ENCODE measurements around the gene NCBP3. TPM values are rescaled to one million over a fixed set of nuclear protein-coding genes. Genes with fewer than 3 reads are reported as not detected.

The NCBP3 gene
- total RNA-seq, 6 experiments from 2014 or later = 8.6 to 15.1 (median 10.5) TPM

DNA sequence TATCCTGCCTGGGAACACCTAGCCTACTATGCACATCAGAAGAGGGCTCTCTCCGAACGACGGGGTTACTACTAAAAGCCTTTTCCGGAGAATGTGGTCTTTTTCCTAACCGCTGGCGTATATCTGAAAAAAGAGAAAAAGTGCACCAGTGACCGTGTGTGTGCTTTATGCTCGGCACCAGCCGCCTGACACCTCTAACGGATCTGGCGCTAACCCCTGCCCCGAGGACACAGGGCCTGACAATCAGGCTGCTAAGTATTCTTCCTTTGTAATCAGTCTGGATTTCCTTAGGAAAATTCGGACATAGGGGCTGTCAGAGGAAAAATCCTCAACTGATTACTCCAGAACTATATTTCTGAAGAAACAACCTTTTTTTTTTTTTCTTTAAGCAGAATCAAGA, 31.7 kb downstream of the NCBP3 start:
- no peaks in the 10 kb centered on the region for H3K9me3 ChIP-seq
- ATAC-seq (peak in 2 of 4 donors; percentile 43 to 53), DNase-seq (no peak)
- no peaks in the 10 kb centered on the region for H3K4me1 ChIP-seq
- TF ChIP-seq, protein P1, sequence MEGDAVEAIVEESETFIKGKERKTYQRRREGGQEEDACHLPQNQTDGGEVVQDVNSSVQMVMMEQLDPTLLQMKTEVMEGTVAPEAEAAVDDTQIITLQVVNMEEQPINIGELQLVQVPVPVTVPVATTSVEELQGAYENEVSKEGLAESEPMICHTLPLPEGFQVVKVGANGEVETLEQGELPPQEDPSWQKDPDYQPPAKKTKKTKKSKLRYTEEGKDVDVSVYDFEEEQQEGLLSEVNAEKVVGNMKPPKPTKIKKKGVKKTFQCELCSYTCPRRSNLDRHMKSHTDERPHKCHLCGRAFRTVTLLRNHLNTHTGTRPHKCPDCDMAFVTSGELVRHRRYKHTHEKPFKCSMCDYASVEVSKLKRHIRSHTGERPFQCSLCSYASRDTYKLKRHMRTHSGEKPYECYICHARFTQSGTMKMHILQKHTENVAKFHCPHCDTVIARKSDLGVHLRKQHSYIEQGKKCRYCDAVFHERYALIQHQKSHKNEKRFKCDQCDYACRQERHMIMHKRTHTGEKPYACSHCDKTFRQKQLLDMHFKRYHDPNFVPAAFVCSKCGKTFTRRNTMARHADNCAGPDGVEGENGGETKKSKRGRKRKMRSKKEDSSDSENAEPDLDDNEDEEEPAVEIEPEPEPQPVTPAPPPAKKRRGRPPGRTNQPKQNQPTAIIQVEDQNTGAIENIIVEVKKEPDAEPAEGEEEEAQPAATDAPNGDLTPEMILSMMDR (IDR thresholded peaks at IDR 0.05) = no peak
- TF ChIP-seq POLR2A (IDR thresholded peaks at IDR 0.05) = no peak
- 87% methylated on average over 13 of the region's 13 CpGs for WGBS (ENCODE audit: insufficient coverage, low coverage, low lambda C conversion rate, missing lambda C conversion rate)
- intact Hi-C loops (cut with DNase I) = no loop called here
- H3K27me3 ChIP-seq = no peaks in the 10 kb centered on the region
- H3K27ac ChIP-seq = no peak overlapping the region
- H3K36me3 ChIP-seq = peaks cover 0 to 78% (median 17%) of the 10 kb centered on the region in 4 donors
- no peak overlapping the region for H3K4me3 ChIP-seq

DNA sequence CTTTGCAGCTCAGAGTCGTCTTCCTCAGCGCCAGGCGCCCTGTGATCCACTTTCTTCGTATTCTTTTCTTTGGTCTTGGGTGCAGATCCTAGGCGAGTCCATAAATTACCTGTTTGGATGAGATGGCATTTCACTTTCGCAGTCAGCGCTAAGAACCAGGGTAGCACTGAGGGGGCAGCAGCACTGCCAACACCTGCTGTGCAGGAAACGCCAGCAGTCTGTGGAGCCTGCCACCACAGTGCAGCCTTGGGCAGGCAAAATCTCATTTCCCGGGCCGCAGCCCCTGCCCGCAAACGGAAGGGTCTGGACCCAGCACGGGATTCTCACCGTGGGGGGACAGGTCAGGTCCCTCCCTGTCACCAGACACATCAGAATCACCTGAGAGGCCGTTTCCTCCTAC, 32.9 kb downstream of the NCBP3 start:
- ATAC-seq (no peak), DNase-seq (no peak)
- Histone ChIP-seq H3K9me3 (no peaks in the 10 kb centered on the region), H3K27me3 (no peaks in the 10 kb centered on the region), H3K27ac (no peak overlapping the region), H3K4me3 (no peak overlapping the region), H3K36me3 (peaks cover 0 to 69% (median 15%) of the 10 kb centered on the region in 4 donors), H3K4me1 (no peaks in the 10 kb centered on the region)
- no peak for TF ChIP-seq POLR2A (IDR thresholded peaks at IDR 0.05)
- TF ChIP-seq, protein P1 (IDR thresholded peaks at IDR 0.05) = no peak
- intact Hi-C loops (cut with DNase I) = no loop called here
- WGBS (ENCODE audit: insufficient coverage, low coverage, low lambda C conversion rate, missing lambda C conversion rate) = 89% methylated on average over 12 of the region's 15 CpGs

DNA sequence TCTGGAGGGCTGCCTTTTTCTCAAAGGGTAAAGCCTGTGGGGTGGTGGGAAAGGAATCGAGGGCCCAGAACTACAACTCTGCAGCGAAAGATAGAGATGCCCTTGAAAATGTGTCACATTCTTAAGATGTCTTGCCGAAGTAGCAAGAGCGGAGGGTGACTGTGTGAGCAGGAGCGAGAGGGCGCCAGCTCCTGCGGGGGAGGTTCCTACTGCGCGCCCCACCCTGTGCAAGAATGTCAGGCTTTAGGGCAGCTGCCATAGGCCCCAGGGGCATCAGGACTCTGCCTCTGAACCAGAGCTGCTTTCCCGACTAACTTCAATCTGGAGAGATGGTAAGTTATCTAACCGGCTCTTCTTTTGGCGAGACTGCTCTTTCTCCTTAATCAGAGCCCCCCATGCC, 33.3 kb downstream of the NCBP3 start:
- no peak for DNase-seq
- no peak for TF ChIP-seq POLR2A (IDR thresholded peaks at IDR 0.05)
- TF ChIP-seq, protein P1 (IDR thresholded peaks at IDR 0.05) = no peak
- no peak overlapping the region for H3K27ac ChIP-seq
- intact Hi-C loops (cut with DNase I) = no loop called here
- 86% methylated on average over 1 of the region's 12 CpGs for WGBS (ENCODE audit: insufficient coverage, low coverage, low lambda C conversion rate, missing lambda C conversion rate)
- H3K27me3 ChIP-seq = no peaks in the 10 kb centered on the region
- H3K4me3 ChIP-seq = no peak overlapping the region
- no peak for ATAC-seq
- no peaks in the 10 kb centered on the region for H3K9me3 ChIP-seq
- peaks cover 0 to 66% (median 13%) of the 10 kb centered on the region in 4 donors for H3K36me3 ChIP-seq
- H3K4me1 ChIP-seq = no peaks in the 10 kb centered on the region

DNA sequence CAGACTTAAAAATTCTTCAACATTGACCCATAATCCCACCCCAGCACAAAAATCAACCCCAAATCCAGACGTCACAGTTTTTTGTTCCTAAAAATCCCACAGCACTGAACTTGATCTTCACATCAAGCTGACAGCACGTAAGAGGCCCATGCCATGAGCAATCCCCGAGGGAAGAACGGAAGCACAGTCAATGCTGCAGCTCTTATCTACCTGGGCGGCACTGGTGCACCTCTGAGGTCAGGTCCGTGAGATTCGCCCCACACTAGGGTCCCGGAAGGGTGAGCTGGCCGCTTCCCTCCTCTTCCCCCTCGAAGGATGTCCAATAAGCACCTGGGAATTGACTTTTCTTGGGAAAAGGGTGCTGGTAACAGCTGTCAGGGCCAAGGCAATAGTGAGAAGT, 33.8 kb downstream of the NCBP3 start:
- DNase-seq (no peak), ATAC-seq (no peak)
- no peaks in the 10 kb centered on the region for H3K4me1 ChIP-seq
- 91% methylated on average over 10 of the region's 10 CpGs for WGBS (ENCODE audit: insufficient coverage, low coverage, low lambda C conversion rate, missing lambda C conversion rate)
- H3K36me3 ChIP-seq = peaks cover 0 to 63% (median 13%) of the 10 kb centered on the region in 4 donors
- no peaks in the 10 kb centered on the region for H3K9me3 ChIP-seq
- H3K27ac ChIP-seq = no peak overlapping the region
- TF ChIP-seq, protein P1 (IDR thresholded peaks at IDR 0.05) = no peak
- TF ChIP-seq POLR2A (IDR thresholded peaks at IDR 0.05) = no peak
- no peaks in the 10 kb centered on the region for H3K27me3 ChIP-seq
- intact Hi-C loops (cut with DNase I) = no loop called here
- H3K4me3 ChIP-seq = no peak overlapping the region

DNA sequence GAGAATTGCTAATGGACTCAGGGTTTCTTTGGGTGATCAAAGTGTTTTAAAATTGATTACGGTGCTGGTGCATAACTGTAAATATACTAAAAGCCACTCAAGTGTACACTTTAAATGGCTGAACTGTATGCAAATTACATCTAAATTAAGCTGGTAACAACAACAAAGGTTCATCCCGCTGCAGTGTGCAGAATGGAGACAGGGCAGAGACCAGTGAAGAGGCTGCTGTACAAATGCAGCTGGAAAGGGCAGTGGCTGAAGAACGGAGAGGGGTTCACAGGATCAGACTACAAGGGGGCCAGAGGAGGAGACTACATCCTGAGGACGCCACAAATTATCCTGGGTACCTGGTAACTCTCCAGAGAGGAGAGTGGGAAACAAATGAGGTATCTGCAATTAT, 36.0 kb downstream of the NCBP3 start:
- DNase-seq (no peak), ATAC-seq (no peak)
- WGBS (ENCODE audit: insufficient coverage, low coverage, low lambda C conversion rate, missing lambda C conversion rate) = 83% methylated on average over 3 of the region's 4 CpGs
- no peaks in the 10 kb centered on the region for H3K27me3 ChIP-seq
- intact Hi-C loops (cut with DNase I) = no loop called here
- no peak for TF ChIP-seq POLR2A (IDR thresholded peaks at IDR 0.05)
- TF ChIP-seq, protein P1 (IDR thresholded peaks at IDR 0.05) = no peak
- peaks cover 0 to 1% (median under 1%) of the 10 kb centered on the region in 4 donors for H3K4me1 ChIP-seq
- H3K4me3 ChIP-seq = no peak overlapping the region
- no peak overlapping the region for H3K27ac ChIP-seq
- H3K36me3 ChIP-seq = peaks cover 0 to 42% (median 7%) of the 10 kb centered on the region in 4 donors
- H3K9me3 ChIP-seq = no peaks in the 10 kb centered on the region
